GM19238 (cell line): ENCODE measurements around the gene BMS1.
"Not testable (repeated sequence)": the region's sequence is repeated elsewhere in the genome, so short reads cannot be mapped to it uniquely, and the experiment has no call there.

Source experiments
- DNase-seq: peaks from one replicate; pipeline ENCODE4 v3.0.0; 2011; ENCODE audit warnings: low spot score; ENCODE audit not compliant: insufficient read length

BMS1 gene

DNA sequence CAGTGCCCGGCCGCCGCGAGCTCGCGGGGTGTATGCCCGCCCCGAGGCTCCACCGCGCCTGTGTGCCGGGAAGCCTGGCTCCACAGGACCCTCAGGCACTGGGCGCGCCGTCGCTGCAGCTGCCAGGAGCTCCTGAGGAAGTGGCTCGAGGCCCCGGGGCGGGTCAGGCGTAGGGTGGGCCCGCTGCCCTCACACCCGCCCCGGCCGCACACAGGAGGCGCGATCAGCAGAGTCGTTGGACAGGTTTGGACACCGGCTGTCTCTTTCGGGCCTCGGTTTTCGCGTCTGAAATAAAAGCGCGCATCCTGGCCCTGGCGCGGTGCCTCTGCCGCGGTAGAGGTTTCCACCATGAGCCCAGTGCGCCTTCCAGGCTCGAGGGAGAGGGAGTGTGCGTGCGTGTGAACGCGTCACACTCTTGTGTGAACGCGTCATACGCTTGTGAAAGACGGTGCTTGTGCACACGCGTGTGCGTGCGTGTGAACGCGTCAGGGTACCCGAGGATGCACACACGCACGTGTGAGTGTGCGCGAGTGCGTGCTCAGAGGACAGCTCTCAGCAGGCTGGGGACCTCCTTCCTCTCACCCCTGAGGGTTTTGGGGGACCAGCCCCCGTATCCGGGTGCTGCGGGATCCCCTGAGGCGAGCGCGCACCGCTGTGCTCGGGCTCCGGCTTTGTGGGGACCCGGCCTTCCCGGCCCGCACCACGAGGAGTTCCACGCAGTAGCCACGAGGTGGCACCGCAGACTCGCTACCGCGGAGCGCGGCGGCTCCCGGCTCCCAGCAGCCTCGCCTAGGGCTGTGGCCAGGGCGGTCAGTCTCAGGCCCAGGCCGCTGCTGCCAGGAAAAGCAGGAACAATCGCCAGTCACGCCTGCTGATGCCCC, 83.8 kb downstream of the BMS1 start:
- peak; percentile 44 for DNase-seq

- no peak for DNase-seq
Observed at GRCh38 chr10:42867571-42867970, 85.0 kb downstream of the BMS1 start.

DNA sequence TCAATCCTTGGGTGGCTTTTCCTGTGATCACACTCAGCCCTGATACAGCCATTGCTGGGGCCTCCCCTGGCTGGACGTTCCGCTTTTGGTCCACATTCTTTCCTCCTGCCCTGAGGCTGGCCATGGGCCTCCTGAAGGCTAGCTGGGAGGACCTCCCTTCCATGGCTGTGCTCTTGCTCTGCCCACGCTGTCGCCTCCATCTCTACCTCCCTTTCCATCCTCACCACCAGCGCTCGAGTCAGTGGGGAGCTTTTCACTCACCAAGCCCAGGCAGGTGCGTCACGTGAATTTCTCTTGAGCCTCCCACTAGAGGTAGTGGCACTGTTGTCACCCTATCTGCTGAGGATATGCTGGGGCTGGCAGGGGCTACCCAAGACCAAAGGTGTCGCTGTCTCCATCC, 85.9 kb downstream of the BMS1 start:
- DNase-seq, result no peak

DNA sequence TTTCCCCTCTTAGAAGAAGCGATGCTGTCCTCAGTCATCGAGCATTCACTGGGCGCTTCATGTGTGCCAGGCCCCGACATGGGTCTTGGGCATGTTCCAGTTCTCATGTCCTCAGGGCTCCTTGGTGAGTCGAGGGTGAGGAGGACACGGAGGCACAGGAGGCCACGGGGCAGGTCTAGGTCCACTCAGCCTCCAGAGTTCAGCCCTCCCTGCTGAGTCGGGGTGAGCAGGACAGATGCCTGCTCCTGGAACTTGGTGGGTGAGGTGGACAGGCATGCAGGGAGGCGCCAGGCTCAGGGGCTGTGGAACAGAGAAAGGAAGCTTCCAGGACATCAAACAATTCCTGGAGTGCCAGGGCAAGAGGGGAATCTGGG, 87.4 kb downstream of the BMS1 start:
- DNase-seq, result no peak

GRCh38 chr10:42871138-42871641, 88.6 kb downstream of the BMS1 start:
- DNase-seq, result not testable (repeated sequence)

- DNase-seq, result no peak
Observed at GRCh38 chr10:42871823-42872222, 89.2 kb downstream of the BMS1 start.

GRCh38 chr10:42872865-42873435, 90.4 kb downstream of the BMS1 start:
- no peak for DNase-seq

GRCh38 chr10:42874713-42875387, 92.3 kb downstream of the BMS1 start:
- DNase-seq, result no peak

DNA sequence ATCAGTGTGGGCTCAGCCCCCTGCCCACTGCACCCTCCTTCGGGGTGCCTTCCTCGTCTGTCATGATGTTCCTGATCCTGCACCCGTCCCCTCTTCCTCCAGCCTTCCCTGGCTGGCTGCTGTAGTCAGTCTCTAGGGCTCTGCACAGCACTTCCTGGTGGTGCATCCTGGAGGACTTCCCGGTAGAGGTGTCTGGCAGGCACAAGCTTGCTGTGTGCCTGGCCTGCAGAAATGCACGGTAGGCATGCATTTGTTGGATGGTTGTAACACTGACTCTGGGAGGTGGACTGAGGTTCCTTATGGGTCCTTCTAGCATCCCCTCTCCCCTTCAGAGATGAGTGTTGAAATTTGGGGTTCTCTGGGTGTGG, 92.8 kb downstream of the BMS1 start:
- DNase-seq, result no peak

GRCh38 chr10:42875798-42876341, 93.3 kb downstream of the BMS1 start:
- DNase-seq, result no peak

DNA sequence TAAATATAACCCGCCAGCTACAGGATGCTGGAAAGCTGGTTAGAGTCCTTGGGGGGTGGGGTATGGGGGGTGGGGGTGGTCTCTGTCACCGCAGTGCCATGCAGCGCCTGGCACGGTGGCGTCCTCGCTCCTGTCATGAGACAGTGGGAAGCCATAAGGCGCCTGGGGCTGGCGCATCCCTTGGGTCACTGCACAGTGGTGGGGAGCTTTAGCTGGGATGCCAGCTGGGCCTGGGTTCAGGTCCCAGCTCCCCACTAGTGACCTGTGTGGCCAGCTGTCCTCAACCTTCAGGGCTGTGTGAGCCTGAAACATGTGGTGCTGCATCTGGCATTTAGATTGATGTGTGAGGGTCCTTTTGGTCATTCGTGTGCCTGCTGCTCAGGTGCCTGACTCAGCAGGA, 93.9 kb downstream of the BMS1 start:
- no peak for DNase-seq

GRCh38 chr10:42876945-42877344, 94.3 kb downstream of the BMS1 start:
- DNase-seq, result no peak

GRCh38 chr10:42877496-42878030, 95.0 kb downstream of the BMS1 start:
- DNase-seq, result no peak

DNA sequence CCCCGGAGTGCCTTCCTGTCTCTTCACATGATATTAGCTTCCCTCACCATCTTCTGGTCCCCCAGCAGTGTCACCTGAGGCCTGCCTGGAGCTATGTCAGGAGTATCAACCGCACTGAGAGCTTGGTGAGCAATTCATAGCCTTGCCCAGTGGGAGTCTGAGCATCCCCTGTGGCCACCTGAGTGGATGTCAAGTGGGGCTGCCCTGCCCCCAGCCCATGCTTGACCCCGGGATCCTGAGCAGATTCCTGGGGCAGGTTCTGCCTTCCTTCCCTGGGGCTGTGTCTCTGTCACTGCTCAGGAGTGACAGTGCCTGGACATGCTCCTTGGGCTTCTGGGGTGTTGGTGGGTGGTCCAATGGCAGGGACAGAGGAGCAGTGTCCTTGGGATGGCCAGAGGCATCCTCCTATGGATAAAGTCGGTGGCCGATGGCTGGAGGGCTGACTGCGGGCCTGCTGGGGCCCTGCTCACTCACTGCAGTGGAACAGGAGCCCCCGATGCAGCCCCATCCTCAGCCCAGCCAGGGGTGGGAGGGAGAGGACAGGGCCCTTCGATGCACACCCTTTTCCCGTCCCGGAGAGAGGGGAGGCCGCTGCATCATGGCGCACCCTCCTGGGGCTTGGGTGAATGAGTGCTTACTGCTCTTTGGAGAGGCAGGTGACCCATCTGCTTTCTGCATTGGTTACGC, 95.7 kb downstream of the BMS1 start:
- DNase-seq, result no peak

DNA sequence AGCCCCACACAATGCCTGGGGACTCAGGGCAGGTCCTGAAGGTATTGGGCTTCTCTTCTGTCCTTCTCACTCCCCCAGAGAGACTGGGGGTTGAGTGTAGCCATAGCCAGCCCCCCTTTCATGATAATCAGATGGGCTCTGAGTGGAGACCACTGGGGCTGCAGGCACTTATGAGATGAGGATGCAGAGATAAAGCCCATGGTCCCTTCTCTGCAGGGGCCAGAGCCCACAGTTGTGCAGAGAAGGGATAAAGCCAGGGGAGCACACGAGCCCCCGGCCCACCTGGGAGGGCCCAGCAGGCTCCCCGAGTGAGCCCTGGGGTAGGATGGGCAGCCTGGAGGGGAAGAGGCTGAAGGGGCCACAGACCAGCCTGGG, 96.2 kb downstream of the BMS1 start:
- no peak for DNase-seq

DNA sequence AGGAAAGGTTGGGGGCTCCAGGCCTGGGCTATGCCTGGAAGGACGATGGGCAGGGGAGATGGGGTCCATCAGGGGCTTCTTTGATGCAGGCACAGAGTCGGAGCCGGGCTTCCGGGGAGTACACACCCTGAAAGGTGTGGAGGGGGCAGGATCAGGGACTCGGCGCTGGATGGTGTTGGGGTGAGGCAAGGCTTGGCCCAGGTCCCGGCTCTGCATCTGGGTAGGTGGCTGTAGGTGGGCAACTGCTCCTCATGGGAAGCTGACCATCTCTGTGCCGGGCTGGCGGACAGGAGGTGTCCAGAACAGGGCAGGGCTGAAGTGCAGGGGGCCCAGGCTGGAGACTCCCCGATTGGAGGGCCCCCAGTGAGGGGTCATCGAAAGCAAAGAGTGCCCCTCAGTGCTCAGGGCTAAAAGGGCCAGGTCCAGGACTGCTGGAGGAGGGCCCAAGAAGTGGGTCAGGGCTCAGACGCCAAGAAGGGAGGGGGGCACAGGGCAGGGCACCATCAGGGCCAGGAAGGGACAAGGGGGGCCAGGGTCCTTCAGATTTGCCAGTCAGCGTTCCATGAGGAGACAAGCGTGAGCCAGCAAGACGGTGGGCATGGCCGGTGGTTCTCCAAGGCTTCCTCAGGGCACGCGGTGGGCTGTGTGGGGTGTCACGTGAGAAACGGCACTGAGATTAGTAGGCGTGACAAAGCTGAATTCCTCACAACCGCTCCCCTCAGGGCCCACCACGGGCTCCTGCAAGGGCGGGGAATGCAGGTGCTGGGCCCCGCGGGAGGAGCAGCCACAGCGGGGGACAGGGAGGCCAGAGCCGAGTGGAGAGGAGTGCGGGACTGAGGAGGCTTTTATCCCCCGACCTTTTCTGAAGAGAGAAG, 97.0 kb downstream of the BMS1 start:
- DNase-seq, result no peak

DNA sequence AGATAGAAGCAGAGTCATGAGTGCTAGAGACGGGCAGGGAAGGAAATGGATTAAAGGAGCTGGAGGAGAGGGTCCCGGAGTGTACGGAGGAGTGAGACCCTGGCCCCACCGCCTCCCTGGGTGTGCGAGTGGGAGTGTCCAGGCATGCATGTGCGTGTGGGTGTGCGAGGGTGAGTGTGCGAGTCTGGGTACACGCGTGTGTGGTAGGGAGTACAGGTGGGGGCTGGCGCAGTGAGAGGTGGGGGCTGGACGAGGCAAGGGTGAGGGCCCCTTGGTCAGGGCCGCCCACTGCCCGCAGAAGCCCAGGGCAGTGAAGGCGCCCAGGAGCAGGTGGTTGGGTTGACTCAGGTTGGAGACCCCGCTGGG, 97.6 kb downstream of the BMS1 start:
- no peak for DNase-seq

DNA sequence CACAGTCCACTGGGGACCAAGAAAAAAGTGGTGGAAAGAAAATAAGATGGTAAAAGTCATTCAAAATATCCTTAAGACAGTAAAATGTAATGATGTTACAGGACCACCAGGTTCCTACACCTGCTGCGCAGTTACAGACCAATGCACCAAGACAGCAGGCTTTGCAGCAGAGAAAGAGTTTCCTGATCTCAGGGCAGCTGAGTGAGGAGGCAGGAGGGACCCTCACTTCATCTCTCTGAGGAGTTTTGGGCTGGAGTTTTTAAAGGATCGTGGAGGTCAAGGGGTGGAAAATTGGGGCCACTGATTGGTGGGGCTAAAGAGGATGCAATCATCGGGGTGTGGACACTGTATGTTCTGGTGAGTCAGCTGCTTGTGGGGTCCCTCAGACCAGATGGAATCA, 100.0 kb downstream of the BMS1 start:
- DNase-seq, result no peak
